Measurements from ENCODE around the gene MIAT. TPM values are rescaled to one million over a fixed set of nuclear protein-coding genes. Genes with fewer than 3 reads are reported as not detected.

The MIAT gene
- polyA plus RNA-seq, 1 donor (not counting 4 experiments of a cell fraction or from before 2014, with no cell fraction given): 0.04 TPM

DNA sequence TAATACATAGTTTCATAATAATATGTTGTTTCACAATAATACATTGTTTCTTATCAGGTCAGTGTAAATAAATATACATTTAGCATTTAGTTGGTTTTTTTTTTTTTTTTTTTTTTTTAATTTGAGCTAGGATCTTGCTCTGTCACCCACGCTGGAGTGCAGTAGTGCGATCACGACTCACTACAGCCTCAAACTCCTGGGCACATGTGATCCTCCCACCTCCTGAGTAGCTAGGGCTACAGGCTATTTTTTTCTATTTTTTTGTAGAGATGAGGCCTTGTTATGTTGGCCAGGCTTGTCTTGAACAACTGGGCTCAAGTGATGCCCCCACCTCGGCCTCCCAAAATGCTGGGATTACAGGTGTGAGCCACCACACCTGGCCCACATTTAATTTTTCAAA is 43.5 kb downstream of the MIAT start:
- TF ChIP-seq, protein P1, sequence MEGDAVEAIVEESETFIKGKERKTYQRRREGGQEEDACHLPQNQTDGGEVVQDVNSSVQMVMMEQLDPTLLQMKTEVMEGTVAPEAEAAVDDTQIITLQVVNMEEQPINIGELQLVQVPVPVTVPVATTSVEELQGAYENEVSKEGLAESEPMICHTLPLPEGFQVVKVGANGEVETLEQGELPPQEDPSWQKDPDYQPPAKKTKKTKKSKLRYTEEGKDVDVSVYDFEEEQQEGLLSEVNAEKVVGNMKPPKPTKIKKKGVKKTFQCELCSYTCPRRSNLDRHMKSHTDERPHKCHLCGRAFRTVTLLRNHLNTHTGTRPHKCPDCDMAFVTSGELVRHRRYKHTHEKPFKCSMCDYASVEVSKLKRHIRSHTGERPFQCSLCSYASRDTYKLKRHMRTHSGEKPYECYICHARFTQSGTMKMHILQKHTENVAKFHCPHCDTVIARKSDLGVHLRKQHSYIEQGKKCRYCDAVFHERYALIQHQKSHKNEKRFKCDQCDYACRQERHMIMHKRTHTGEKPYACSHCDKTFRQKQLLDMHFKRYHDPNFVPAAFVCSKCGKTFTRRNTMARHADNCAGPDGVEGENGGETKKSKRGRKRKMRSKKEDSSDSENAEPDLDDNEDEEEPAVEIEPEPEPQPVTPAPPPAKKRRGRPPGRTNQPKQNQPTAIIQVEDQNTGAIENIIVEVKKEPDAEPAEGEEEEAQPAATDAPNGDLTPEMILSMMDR (optimal IDR thresholded peaks at IDR 0.05 in 1 of 3, IDR thresholded peaks at IDR 0.05 in 1 of 3, conservative IDR thresholded peaks at IDR 0.05 in 1 of 3; ENCODE audit: extremely low read depth in 1 of 3, insufficient read depth in 2 of 3, low read length in 3 of 3): no peak
- H3K27me3 ChIP-seq (ENCODE audit: control insufficient read depth, extremely low read depth, insufficient read depth, low read length): no peaks in the 10 kb centered on the region
- no peak overlapping the region for H3K4me2 ChIP-seq (ENCODE audit: control insufficient read depth, extremely low read depth, insufficient read depth, low read depth, low read length)
- no peaks in the 10 kb centered on the region for H3K9me1 ChIP-seq (ENCODE audit: control insufficient read depth, extremely low read depth, insufficient read depth, low read length)
- H3K9ac ChIP-seq (ENCODE audit: control insufficient read depth, extremely low read depth, insufficient read depth, low read length): no peak overlapping the region
- H3K9me3 ChIP-seq (ENCODE audit: control insufficient read depth, low read depth, low read length): no peaks in the 10 kb centered on the region
- FAIRE-seq: no peak
- no peak overlapping the region for H3K4me3 ChIP-seq (ENCODE audit: control insufficient read depth in 2 of 3, extremely low read depth in 1 of 3, insufficient read depth in 2 of 3, low read depth in 1 of 3, low read length in 3 of 3)
- peaks cover 0 to 1% of the 10 kb centered on the region in 2 experiments for H3K36me3 ChIP-seq (ENCODE audit: control insufficient read depth in 2 of 2, extremely low read depth in 1 of 2, insufficient read depth in 2 of 2, low read length in 2 of 2)
- no peaks in the 10 kb centered on the region for H3K4me1 ChIP-seq (ENCODE audit: control insufficient read depth, extremely low read depth, insufficient read depth, low read length)
- H3K79me2 ChIP-seq (ENCODE audit: control insufficient read depth, insufficient read depth, low read length): no peaks in the 10 kb centered on the region
- no peaks in the 10 kb centered on the region for H4K20me1 ChIP-seq (ENCODE audit: control insufficient read depth, extremely low read depth, insufficient read depth, low read length)
- no peak overlapping the region for H3K27ac ChIP-seq (ENCODE audit: control insufficient read depth, insufficient read depth, low read length)
- DNase-seq (ENCODE audit: low read depth, low spot score): no peak
- dilution Hi-C loops (cut with MboI; ENCODE audit: extremely low pct_ligation_motif_present, low sequenced_read_pairs): no loop called here
- no peak overlapping the region for H2AFZ ChIP-seq (ENCODE audit: control insufficient read depth, low read length)

- Histone ChIP-seq H3K4me3 (ENCODE audit: control insufficient read depth in 2 of 3, extremely low read depth in 1 of 3, insufficient read depth in 2 of 3, low read depth in 1 of 3, low read length in 3 of 3) (no peak overlapping the region), H3K27me3 (ENCODE audit: control insufficient read depth, extremely low read depth, insufficient read depth, low read length) (no peaks in the 10 kb centered on the region), H2AFZ (ENCODE audit: control insufficient read depth, low read length) (no peak overlapping the region), H3K9me1 (ENCODE audit: control insufficient read depth, extremely low read depth, insufficient read depth, low read length) (no peaks in the 10 kb centered on the region), H4K20me1 (ENCODE audit: control insufficient read depth, extremely low read depth, insufficient read depth, low read length) (no peaks in the 10 kb centered on the region), H3K9me3 (ENCODE audit: control insufficient read depth, low read depth, low read length) (no peaks in the 10 kb centered on the region), H3K9ac (ENCODE audit: control insufficient read depth, extremely low read depth, insufficient read depth, low read length) (no peak overlapping the region), H3K79me2 (ENCODE audit: control insufficient read depth, insufficient read depth, low read length) (no peaks in the 10 kb centered on the region), H3K4me1 (ENCODE audit: control insufficient read depth, extremely low read depth, insufficient read depth, low read length) (no peaks in the 10 kb centered on the region), H3K4me2 (ENCODE audit: control insufficient read depth, extremely low read depth, insufficient read depth, low read depth, low read length) (no peak overlapping the region), H3K36me3 (ENCODE audit: control insufficient read depth in 2 of 2, extremely low read depth in 1 of 2, insufficient read depth in 2 of 2, low read length in 2 of 2) (peaks cover 0 to 1% of the 10 kb centered on the region in 2 experiments), H3K27ac (ENCODE audit: control insufficient read depth, insufficient read depth, low read length) (no peak overlapping the region)
- TF ChIP-seq, protein P1 (optimal IDR thresholded peaks at IDR 0.05 in 1 of 3, IDR thresholded peaks at IDR 0.05 in 1 of 3, conservative IDR thresholded peaks at IDR 0.05 in 1 of 3; ENCODE audit: extremely low read depth in 1 of 3, insufficient read depth in 2 of 3, low read length in 3 of 3): no peak
- TF ChIP-seq EZH2 (IDR thresholded peaks at IDR 0.05; ENCODE audit: low read length): no peak
- no peak for DNase-seq (ENCODE audit: low read depth, low spot score)
- dilution Hi-C loops (cut with MboI; ENCODE audit: extremely low pct_ligation_motif_present, low sequenced_read_pairs): no loop called here
- FAIRE-seq: no peak
Measured at GRCh38 chr22:26701323-26701722, 43.9 kb downstream of the MIAT start.
